ENCODE results near the gene RHAG.

RHAG gene

DNA sequence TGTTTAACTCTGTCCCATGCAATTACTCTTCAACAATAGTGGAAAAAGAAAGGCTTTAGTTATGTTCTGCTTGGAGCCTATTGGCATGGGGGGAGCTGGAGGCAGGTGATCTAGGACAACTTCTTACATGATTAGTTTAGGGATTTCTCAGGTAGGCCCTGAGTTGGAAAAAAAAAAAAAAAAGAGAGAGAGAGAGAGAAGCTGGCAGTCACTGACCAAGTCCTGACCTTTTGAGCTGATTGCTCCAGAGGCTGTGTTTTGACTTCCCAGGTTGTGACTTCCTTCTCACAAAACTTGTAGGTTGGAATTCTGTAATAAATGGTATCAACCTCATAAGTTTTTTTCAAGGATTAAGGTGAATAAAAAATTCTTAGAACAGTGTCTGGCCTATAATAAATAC, 78.4 kb downstream of the RHAG start:
- Mint-ChIP-seq H3K4me3 (no peak overlapping the region), H3K27ac (no peak overlapping the region), H3K4me1 (no peaks in the 10 kb centered on the region), H3K9me3 (no peaks in the 10 kb centered on the region), H3K36me3 (no peaks in the 10 kb centered on the region)
- ATAC-seq (no peak), DNase-seq (ENCODE audit: low spot score in 2 of 2) (no peak)

DNA sequence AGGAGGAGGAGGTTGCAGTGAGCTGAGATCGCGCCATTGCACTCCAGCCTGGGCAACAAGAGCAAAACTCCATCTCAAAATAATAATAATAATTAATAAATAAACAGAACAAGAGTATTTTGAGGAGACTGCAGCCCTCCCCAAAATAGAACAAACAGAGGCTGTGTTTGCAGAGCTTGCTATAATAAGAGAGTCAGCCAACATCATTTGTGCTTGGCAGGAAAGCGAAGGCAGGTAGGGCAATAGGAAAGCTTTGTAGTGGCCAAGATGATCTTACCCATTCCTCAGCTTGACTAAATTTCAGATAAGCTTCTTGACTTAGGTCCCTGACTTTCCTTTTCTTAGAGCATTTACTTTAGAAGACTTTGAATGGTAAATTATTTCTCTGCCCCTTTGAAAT, 79.5 kb downstream of the RHAG start:
- Mint-ChIP-seq H3K36me3 (no peaks in the 10 kb centered on the region), H3K4me3 (no peak overlapping the region), H3K4me1 (no peaks in the 10 kb centered on the region), H3K9me3 (no peaks in the 10 kb centered on the region), H3K27ac (no peak overlapping the region)
- ATAC-seq = no peak
- no peak for DNase-seq (ENCODE audit: low spot score in 2 of 2)

DNA sequence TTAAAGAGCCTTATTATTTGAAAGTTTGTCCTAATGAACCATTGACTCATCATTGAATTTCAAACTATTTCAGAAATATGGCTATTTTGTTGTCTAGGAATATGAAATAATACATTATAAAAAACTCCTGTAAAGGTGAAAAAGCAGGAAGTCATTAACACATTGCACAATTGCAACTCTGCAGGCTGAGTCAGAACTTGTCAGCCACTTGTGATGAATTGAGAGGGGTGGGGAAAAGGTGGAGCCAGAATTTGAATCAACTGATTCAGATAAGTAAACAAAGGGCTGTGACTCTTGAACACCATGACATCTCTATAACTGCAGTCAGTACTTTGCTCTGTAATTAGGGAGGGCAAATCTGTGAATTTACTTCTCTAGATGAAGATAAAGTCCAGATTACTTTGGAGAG, 80.2 kb downstream of the RHAG start:
- Mint-ChIP-seq H3K4me3 (no peak overlapping the region), H3K4me1 (peaks cover 5% of the 10 kb centered on the region), H3K9me3 (no peaks in the 10 kb centered on the region), H3K27ac (no peak overlapping the region), H3K36me3 (no peaks in the 10 kb centered on the region)
- ATAC-seq (peak; percentile 52), DNase-seq (ENCODE audit: low spot score in 2 of 2) (no peak)

DNA sequence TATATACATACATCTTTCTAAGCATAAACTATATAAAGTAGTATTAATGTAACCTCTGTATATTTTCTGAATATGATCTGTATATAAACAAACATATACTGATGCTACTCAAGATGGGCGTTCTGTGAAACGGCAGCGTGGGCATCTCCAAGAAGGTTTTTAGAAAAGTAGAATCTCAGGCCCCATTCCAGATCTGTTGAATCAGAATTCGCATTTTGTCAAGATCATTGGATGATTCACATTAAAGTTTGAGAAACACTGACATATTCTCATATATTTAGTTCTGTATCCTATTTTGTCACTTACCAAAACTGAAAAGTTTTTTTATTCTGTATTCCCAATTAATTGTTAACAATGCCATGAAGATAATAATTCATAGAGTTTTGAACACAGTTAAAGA, 80.7 kb downstream of the RHAG start:
- H3K9me3 Mint-ChIP-seq = no peaks in the 10 kb centered on the region
- DNase-seq (ENCODE audit: low spot score in 2 of 2) = no peak
- no peak overlapping the region for H3K4me3 Mint-ChIP-seq
- no peaks in the 10 kb centered on the region for H3K36me3 Mint-ChIP-seq
- no peak overlapping the region for H3K27ac Mint-ChIP-seq
- no peak for ATAC-seq
- peaks cover 10% of the 10 kb centered on the region for H3K4me1 Mint-ChIP-seq
